ENCODE measurements around the gene CAPN1.

The CAPN1 gene

DNA sequence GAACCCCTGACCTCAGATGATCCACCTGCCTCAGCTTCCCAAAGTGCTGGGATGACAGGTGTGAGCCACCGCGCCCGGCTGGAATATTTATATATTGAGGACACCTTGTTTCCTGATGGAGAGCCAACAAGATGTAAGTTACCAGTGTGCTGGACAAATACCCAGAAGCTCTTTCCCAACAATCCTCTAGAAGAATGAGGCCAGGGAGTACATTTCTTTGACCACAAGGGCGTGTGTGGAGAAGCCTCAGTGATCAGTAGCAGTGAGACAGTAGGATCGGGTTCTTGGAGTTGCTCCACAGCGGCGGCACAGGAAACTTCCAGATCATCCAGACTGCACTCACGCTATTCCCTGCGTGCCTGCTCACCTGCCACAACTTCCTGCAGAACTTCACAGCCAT, 69.7 kb downstream of the CAPN1 start:
- no peak for DNase-seq (ENCODE audit: low read depth, low spot score)
- CTCF ChIA-PET, result interaction anchor here (0.8 to 5.6 kb wide), 14 partner anchors 8 to 140 kb away, joined by 3 to 34 read pairs (median 5); partner anchors contain the start of genes POLA2 and TM7SF2
- H3K4me3 ChIP-seq (ENCODE audit: low read depth, low read length), result no peak overlapping the region
- no peak for TF ChIP-seq CTCF (IDR thresholded peaks at IDR 0.05; ENCODE audit: insufficient read depth, low read length, missing control alignments)
- POLR2A ChIA-PET, result interaction anchor here (1.0 kb wide), 1 partner anchor 10 kb away, joined by 3 read pairs; the partner anchor contains the start of gene POLA2

- CTCF ChIA-PET, result interaction anchor here (0.6 to 2.2 kb wide), 9 partner anchors 9 to 136 kb away, joined by 3 to 7 read pairs (median 3); partner anchors contain the start of gene FRMD8
- TF ChIP-seq CTCF (IDR thresholded peaks at IDR 0.05; ENCODE audit: insufficient read depth, low read length, missing control alignments), result no peak
- POLR2A ChIA-PET, result no interaction called here
- H3K4me3 ChIP-seq (ENCODE audit: low read depth, low read length), result no peak overlapping the region
- DNase-seq (ENCODE audit: low read depth, low spot score), result no peak
These were observed 73.0 kb downstream of the CAPN1 start for GRCh38 chr11:65254724-65255123.

DNA sequence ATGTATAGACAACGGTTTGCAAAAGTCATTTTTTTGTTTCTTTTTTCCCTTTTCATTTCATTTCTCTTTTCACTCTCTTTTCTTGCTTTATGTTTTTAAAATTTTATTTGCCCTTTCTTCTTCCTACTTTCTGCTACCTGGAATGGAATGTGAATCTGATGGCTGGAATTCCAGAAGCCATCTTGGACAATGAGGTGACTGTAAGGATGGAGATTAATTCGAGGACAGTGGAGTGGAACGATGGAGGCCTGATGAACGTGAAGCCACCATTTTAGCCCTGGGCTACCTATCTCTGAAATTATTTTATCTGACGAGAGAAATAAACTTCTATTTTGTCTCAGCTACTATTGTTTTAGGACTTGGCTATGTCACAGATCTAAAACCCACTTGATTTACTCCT, 77.3 kb downstream of the CAPN1 start:
- POLR2A ChIA-PET, result interaction anchor here (0.5 to 0.6 kb wide), 2 partner anchors 398 to 1030 kb away, joined by 3 read pairs; no protein-coding TSS in a partner anchor
- TF ChIP-seq CTCF (IDR thresholded peaks at IDR 0.05; ENCODE audit: insufficient read depth, low read length, missing control alignments), result no peak
- no peak for DNase-seq (ENCODE audit: low read depth, low spot score)
- H3K4me3 ChIP-seq (ENCODE audit: low read depth, low read length), result no peak overlapping the region
- CTCF ChIA-PET, result interaction anchor here (0.9 to 52.1 kb wide), 6 partner anchors 8 to 68 kb away, joined by 3 to 1993 read pairs (median 6); partner anchors contain the start of genes CDC42EP2 and DPF2

- DNase-seq (ENCODE audit: low read depth, low spot score), result no peak
- H3K4me3 ChIP-seq (ENCODE audit: low read depth, low read length), result no peak overlapping the region
- ChIA-PET CTCF (interaction anchor here (2.6 to 52.1 kb wide), 2 partner anchors 34 to 67 kb away, joined by 9 to 1993 read pairs; partner anchors contain the start of genes CDC42EP2 and DPF2), POLR2A (no interaction called here)
- no peak for TF ChIP-seq CTCF (IDR thresholded peaks at IDR 0.05; ENCODE audit: insufficient read depth, low read length, missing control alignments)
These were observed 78.6 kb downstream of the CAPN1 start for GRCh38 chr11:65260302-65260701.

DNA sequence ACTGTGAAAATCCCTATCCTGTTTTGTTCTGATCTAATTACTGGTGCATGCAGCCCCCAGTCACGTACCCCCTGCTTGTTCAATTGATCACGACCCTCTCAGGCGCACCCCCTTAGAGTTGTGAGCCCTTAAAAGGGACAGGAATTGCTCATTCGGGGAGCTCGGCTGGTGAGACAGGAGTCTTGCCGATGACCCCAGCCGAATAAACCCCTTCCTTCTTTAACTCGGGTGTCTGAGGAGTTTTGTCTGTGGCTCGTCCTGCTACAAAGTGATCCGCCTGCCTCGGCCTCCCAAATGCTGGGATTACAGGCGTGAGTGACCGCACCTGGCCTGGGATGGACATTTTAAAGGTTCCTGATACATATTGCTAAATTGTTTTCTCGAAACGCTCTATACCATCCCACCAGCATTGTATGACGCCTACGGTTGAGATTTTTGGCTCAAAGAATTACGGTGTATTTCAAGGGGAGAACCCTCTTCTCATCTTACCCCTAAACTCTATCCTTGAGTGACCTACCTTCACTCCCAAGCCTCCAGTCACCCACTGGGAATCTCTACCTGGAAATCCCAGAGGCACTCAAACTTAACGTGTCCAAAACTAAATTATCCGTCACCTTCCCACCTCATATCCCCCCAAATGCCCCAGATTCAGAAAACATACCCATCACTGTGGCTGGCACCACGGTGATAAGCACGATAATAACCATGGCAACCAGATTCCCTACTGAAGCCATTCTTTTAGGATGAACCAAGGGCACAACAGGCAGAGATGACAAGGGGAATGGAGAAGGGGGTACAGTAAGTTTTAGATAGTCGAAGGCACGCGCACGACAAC, 79.2 kb downstream of the CAPN1 start:
- DNase-seq (ENCODE audit: low read depth, low spot score), result no peak
- ChIA-PET CTCF (interaction anchor here (1.4 to 52.1 kb wide), 7 partner anchors 11 to 93 kb away, joined by 5 to 1993 read pairs (median 8); partner anchors contain the start of genes CDC42EP2, DPF2 and TIGD3), POLR2A (interaction anchor here (0.6 to 2.1 kb wide), 7 partner anchors 10 to 139 kb away, joined by 3 to 7 read pairs (median 3); partner anchors contain the start of genes DPF2, FAU and MRPL49)
- peak overlapping the region; percentile 77 for H3K4me3 ChIP-seq (ENCODE audit: low read depth, low read length)
- TF ChIP-seq CTCF (IDR thresholded peaks at IDR 0.05; ENCODE audit: insufficient read depth, low read length, missing control alignments), result no peak
